Activated naive CD4-positive, alpha-beta T cell (primary cell): ENCODE results near the gene P2RX5.
A peak's percentile ranks its signal among the peaks of the same experiment; 100 is the strongest.
"Not testable (repeated sequence)": the region's sequence is repeated elsewhere in the genome, so short reads cannot be mapped to it uniquely, and the experiment has no call there.

ENCODE experiments used
- DNase-seq, 4 experiments: peaks; one replicate each; lab custom pipeline; 2025; lab: John Stamatoyannopoulos, UW

Gene P2RX5

DNA sequence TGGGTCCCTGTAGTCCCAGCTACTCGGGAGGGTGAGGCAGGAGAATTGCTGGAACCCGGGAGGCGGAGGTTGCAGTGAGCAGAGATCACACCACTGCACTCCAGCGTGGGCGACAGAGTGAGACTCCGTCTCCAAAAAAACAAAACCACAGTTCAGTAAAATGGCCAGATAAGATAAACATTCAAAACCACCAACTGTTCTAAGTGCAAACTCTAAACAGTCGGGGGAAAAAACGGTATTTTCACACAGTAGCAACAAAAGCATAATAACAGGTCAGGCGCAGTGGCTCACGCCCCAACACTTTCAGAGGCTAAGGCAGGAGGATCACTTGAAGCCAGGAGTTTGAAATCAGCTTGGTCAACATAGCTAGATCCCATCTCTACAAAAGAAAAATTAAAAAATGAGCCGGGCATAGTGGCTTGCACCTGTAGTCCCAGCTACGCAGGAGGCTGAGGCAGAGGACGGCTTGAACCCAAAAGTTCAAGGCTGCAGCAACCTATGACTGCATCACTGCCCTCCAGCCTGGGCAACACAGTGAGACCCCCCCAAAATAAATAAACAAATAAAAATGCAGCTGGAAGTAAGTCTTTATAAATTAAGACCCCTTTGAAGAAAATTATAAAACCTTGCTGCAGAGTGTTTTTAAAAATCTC is 17.0 kb upstream of the P2RX5 start:
- no peak for DNase-seq

- DNase-seq: peak in 2 of 4 experiments; percentile 31 to 43
Observed at GRCh38 chr17:3710951-3711383, 15.0 kb upstream of the P2RX5 start.

DNA sequence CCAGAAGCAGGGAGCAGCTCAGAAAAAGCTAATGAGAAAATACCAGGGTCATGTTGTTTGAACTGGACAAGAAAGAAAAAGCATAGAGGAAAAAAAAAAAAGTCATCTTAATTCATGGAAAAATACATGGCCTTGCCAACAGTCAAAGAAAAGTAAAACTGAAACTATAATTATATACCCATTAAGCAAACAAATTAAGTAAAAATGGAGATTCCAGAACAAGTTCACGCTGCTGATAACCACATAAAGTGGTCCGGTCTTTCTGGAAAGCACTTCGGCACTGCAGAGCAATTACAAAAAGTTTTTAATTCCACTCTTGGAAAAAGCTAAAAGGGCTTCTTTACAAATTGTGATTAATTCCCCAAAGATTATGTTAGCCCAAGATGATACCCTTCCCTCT is 12.4 kb upstream of the P2RX5 start:
- DNase-seq: no peak

DNA sequence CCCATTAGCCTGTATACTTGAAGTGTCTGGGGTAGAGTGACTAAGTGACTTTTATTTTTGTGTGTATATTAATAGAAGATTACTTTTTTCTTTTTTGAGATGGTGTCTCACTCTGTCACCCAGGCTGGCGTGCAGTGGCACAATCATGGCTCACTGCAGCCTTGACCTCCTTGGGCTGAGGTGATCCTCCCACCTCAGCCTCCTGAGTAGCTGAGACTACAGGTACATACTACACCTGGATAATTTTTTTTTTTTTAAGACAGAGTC is 9.7 kb upstream of the P2RX5 start:
- DNase-seq: not testable (repeated sequence)

DNA sequence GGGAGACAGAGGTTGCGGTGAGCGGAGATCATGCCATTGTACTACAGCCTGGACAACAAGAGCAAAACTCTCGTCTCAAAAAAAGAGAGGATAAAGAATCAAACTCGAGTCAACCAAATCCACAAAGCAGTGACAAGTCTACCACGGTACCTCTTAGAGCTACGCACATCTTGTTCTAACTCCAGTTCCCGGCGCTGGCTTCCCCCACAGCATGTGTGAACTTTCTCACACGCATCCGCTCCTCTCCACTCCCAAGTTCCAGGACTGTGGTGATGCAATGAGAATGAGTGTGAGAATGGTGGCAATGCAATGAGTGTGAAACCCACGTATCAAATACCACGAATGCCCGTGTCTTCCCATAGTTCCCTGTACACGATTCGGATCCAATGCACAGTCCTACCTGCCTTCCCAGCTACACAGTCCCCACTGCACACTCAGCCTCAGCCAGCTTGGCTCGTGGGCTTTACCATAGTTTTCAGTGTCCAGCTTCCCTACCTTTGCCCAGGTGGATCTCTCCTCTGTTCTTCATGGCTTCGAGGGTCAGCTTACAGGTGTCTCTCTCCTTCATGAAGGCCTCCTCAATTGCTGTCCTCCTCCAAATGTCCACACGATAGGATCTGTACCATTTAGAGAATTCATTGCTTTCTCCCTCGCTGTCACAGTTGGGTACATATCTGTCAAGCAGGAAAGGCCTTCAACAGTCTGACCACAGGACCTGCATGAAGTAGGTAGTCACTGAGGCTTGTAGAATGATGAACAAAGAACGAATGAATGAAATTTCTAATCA is 9.2 kb upstream of the P2RX5 start:
- no peak for DNase-seq

GRCh38 chr17:3702041-3702539 is 6.1 kb upstream of the P2RX5 start:
- DNase-seq: not testable (repeated sequence)

DNA sequence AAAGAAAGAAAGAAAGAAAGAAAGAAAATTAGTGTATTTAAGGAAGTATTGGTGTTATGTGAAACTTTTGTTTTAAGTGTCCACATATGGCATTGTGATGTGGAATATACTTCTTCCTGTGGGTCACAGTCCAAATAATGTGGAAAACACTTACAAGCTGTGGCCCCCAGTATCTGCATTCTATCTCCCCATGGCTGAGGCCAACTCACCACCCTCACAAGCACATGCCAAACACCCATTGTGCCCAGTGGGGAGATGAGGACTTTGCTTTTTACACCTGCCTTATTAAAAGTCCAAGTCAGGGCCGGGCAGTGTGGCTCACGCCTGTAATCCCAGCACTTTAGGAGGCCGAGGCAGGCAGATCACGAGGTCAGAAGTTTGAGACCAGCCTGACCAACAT is 4.0 kb upstream of the P2RX5 start:
- no peak for DNase-seq

DNA sequence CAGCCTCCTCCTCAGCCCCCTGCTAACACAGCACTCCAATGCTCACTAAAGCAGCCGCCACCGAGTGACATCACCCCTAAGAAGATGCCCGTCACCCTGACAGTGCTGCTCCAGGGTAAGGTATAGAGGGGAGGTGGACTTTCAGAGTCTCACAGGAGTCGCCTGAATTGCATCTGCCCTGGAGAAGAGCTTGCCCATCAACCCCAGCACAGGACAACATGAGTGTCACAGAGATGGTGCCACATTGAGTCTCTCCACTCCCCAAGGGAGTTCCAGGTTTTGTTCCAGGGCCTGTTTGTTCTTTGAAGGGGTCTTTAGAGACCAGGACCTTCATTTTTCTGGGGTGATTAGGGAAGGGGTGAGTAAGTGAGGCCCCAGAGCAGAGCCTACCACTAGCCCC is 2.2 kb upstream of the P2RX5 start:
- no peak for DNase-seq

GRCh38 chr17:3697103-3697476 is 1.1 kb upstream of the P2RX5 start:
- DNase-seq: no peak

GRCh38 chr17:3695129-3695722 is 729 bp downstream of the P2RX5 start:
- no peak for DNase-seq

DNA sequence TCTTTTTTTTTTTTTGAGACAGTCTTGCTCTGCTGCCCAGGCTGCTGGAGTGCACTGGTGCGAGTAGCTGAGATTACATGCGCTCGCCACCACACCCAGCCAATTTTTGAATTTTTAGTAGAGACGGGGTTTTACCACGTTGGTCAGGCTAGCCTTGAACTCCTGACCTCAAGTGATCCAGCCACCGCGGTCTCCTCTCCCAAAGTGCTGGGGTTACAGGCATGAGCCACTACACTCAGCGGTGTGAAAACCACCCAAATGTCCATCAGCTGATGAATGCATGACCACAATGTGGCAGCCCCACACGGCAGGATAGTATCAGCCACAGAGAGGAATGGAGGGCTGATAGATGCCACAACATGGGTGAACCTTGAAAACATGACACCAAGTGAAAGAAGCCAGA is 2.1 kb downstream of the P2RX5 start:
- no peak for DNase-seq

- no peak for DNase-seq
Observed at GRCh38 chr17:3693141-3693540, 2.8 kb downstream of the P2RX5 start.

DNA sequence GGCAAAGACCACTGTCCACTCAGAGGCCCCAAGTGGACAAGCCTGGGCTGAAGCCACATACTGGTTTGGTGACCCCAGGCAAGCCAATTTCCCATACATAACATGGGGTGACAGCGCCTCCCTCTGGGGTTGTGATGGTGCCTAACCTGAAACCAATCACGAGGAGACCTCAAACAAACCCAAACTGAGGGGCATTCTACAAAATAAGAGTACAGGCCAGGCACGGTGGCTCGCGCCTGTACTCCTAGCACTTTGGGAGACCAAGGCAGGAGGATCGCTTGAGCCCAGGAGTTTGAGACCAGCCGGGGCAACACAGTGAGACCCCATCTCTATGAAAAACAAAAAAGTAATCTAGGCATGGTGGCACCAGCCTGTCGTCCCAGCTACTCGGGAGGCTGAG is 3.6 kb downstream of the P2RX5 start:
- DNase-seq: no peak

GRCh38 chr17:3691617-3692067 is 4.3 kb downstream of the P2RX5 start:
- no peak for DNase-seq

DNA sequence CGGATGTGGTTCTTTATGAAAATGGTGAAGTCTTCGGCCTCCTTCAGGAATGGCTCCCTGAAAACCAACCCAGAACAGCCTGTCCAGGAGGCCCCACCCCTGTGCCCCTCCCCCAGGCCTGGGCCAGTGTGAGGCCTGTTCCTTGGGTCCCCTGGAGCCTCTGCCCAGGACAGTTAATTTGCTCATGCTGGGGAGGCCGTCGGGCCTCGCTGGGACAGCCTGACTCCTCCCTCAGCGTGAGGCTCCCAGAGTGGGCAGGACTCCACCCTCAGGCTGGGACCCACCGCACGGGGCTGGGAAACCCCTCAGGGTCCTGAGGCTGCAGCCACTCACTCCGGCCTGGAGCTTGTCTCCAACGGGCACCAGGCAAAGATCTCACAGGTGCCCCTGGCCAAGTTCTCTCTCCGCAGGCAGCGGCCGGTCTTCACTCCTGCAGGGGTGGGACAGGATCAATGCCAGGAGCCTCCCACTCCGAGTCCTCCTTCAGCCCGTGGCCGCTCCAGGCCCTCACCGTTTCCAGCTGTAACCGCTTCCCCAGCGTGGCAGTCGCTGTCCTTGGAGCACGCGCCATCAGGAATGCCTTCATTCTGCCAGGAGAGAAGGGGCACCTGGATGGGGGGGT is 5.8 kb downstream of the P2RX5 start:
- DNase-seq: no peak

DNA sequence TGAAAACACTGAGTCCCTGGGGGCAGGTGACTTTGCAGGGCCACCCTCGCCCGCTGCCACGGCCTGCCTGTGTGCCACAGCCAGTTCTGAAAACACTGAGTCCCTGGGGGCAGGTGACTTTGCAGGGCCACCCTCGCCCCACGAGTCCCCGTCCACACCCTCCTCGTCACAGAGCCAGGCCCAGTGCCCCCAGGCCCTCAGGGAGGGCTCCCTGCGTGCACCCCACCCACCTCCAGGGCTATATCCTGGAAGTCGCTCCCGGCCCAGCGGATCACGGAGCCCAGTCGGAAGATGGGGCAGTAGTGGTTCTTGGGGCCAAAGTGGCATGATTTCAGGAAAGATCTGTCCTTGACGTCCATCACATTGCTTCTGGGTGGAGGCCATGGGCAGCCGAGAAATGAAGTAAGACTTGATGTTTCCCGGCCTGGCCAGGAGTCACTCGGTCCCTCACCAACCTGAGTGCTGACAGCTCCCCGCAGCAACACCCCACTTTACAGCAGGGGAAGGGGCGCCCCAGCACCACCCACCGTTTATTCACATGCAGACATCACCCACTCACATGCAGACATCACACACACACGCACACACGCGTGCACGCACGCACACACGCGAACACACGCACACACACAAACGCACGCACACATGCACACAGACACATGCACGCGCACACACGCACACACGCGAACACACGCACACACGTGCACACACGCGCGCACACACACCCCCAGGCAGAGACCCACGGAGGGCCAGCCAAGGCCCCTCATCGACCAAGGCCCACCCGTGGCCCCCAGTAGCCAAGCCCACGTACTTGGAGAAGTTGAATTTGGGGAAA is 6.5 kb downstream of the P2RX5 start:
- no peak for DNase-seq

DNA sequence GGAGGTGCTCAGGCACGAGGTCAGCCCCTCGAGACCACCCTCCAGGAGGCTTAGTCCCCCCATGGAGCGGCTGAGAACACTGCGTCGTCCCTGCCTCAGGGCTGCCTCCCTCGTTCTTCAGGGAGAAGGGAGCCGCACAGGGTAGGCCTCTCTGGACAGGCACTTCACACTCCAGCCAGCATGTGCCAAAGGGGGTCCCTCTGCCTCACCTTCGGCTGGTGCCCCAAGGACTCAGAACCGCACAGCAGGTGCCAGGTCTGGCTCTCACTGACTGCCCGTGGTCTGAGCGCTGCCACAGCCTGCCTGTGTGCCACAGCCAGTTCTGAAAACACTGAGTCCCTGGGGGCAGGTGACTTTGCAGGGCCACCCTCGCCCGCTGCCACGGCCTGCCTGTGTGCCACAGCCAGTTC is 7.1 kb downstream of the P2RX5 start:
- no peak for DNase-seq

GRCh38 chr17:3688027-3688553 is 7.9 kb downstream of the P2RX5 start:
- DNase-seq: no peak

DNA sequence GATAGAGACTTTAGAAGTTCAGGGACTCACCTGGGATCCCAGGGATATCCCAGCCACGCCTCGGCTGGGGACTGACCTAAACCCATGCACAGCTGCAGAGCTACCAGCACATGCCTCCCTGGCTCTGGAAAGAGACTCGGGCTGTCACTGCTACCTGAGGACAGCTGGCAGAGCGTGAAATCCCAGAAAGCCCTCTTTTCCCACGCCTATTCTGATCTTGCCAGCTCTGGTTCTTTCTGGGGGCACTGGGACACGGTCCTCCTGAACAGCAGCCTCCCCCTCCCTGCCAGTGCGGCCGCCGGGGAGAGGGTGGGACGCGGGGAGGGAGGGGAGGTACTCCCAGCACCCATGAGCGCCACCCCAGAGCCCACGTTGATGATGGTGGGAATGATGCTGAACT is 10.8 kb downstream of the P2RX5 start:
- DNase-seq: no peak

DNA sequence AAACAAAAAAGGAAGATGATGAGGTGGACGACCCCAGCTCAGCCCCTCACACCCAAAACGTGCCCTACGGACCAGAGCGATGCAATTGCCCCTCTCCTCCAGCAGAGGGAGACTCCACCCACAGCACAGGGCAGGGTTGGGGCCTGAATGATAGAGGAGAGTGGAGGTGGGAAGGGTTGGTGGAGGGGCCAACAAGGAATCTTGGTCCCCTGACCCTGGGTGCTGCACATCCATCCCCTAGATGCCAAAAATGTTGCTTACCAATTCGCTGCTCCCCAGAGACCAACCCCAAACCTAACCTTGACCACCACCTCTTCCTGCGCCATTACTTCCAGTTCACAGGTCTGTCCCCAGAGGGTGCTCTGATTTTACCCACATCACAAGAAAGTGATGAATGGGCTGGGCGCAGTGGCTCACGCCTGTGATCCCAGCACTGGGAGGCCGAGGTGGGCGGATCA is 12.9 kb downstream of the P2RX5 start:
- peak in 3 of 4 experiments; percentile 16 to 50 (median 32) for DNase-seq

DNA sequence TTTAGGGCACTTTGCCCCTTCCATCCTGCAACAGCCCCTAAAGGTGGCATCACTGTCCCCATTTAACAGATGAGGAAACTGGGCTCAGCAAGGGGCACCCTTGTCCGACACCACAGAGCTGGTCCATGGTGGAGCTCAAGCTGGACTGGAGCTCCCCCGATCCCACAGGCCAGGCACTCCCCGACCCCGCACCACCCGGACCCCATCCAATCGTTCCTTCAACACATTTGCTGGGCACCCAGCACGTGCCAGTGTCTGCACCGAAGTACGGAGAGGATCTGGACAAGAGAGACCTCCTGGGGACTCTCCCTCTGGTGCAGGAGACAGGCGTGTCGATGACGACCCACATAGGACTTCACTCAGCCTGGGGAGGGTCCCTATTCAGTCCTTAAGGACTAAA is 13.9 kb downstream of the P2RX5 start:
- DNase-seq: no peak

GRCh38 chr17:3681565-3681964 is 14.4 kb downstream of the P2RX5 start:
- no peak for DNase-seq
